Adrenal gland (tissue), 12 donors: ENCODE measurements around the gene SLC15A1. TPM values are rescaled to one million over a fixed set of nuclear protein-coding genes. Genes with fewer than 3 reads are reported as not detected.

Source experiments
- DNase-seq, 7 donors: peaks; one replicate each; pipeline ENCODE4 v3.0.0-alpha.2; 2019 to 2020
- H3K27ac ChIP-seq, 5 donors: fragments of 200-600 bp; sonication (generic) in 4 of 5; 1 replicate in 3 of 5; 2 replicates in 2 of 5; pipeline versions ENCODE4 v1.5.1 to v1.8.0; 2016 to 2020; ENCODE audit warnings: mild to moderate bottlenecking in 1 of 5
- H3K27me3 ChIP-seq: fragments of 200-600 bp; 2 replicates; pipeline ENCODE4 v1.8.0; 2021
- H3K36me3 ChIP-seq, 2 donors: fragments of 200-600 bp; replicated peaks in 1 of 2; 1 replicate in 1 of 2; 2 replicates in 1 of 2; pipeline versions ENCODE4 v1.5.1 to v1.8.0; 2018 to 2022
- H3K4me1 ChIP-seq, 2 donors: fragments of 200-600 bp; replicated peaks in 1 of 2; 1 replicate in 1 of 2; 2 replicates in 1 of 2; pipeline versions ENCODE4 v1.5.1 to v1.8.0; 2018 to 2021
- H3K4me3 ChIP-seq, 4 donors: fragments of 200-600 bp; sonication (generic) in 3 of 4; one replicate each; pipeline ENCODE4 v1.5.1; 2016 to 2018
- H3K9me3 ChIP-seq, 3 donors: fragments of 200-600 bp; sonication (generic) in 1 of 3; replicated peaks in 1 of 3; 1 replicate in 2 of 3; 2 replicates in 1 of 3; pipeline versions ENCODE4 v1.5.1 to v1.8.0; 2016 to 2021
- CTCF ChIP-seq, 6 experiments: fragments of 450-650 bp in 4 of 6; fragments of 200-600 bp in 2 of 6; sonication (generic) in 1 of 6; IDR thresholded peaks; 1 replicate in 5 of 6; 2 replicates in 1 of 6; pipeline versions ENCODE4 v1.5.1 to v1.8.0; 2016 to 2021; ENCODE audit warnings: antibody characterized with exemption in 6 of 6, mild to moderate bottlenecking in 2 of 6, moderate library complexity in 1 of 6
- POLR2A ChIP-seq, 2 donors: fragments of 450-650 bp; IDR thresholded peaks; one replicate each; pipeline ENCODE4 v1.6.1; 2017; ENCODE audit warnings: antibody characterized with exemption in 2 of 2, mild to moderate bottlenecking in 2 of 2, moderate library complexity in 1 of 2
- WGBS, 4 donors: extraction: QIAGEN DNeasy Blood & Tissue Kit in 2 of 4; methylation state at CpG; one replicate each; pipeline versions ENCODE4 v1.1.5 to v1.1.7; 2013 to 2017; 5-methylcytosine and 5-hydroxymethylcytosine counted together
- intact Hi-C, 2 donors: fragments of 100-400 bp; cut with DNase I; formaldehyde crosslinking; loops; one replicate each; pipeline versions ENCODE4 v1.14.1 to v1.15.0; 2022 to 2023
- polyA plus RNA-seq, 3 donors: library from polyadenylated mRNA; stranded (reverse); fragments of 200-250 nt in 2 of 3; fragments of 350-450 nt in 1 of 3; fragmentation: Illumina TruSeq in 1 of 3; extraction: RNeasy Lipid Tissue Mini Kit (QIAGEN cat#74804) in 1 of 3; gene quantifications; one replicate each; pipeline ENCODE4 v1.2.3, GENCODE V29; 2013 to 2014
- total RNA-seq, 9 donors: library from RNA; depleted of rRNA in 4 of 9; stranded (reverse); fragments of >200 nt in 4 of 9; fragments of 120-200 nt in 1 of 9; fragmentation: NEBNext Ultra II Directional in 1 of 9; extraction: Animal tissue kit (Norgen Biotek cat#: 25700) in 1 of 9; gene quantifications; one replicate each; pipeline versions ENCODE4 v1.1.0 to v1.2.4, GENCODE V29; 2013 to 2023
- donor health status: healthy with polysubstance abuse.
- donor health status: Bipolar disorder and iron deficiency.
- donor health status: DM: yes; HTN: yes; CAD: no.
- donor health status: DM: no; HTN: no; CAD: no.
- donor health status: DM: no; HTN: no; CAD: no.
- donor health status: DM: yes; HTN: yes; CAD: no.

The SLC15A1 gene
- total and polyA plus RNA-seq, 12 donors: 0.06 to 0.17 (median 0.07) TPM; not detected in 8

- Histone ChIP-seq H3K9me3 (no peaks in the 10 kb centered on the region), H3K36me3 (no peaks in the 10 kb centered on the region), H3K4me3 (no peak overlapping the region), H3K4me1 (no peaks in the 10 kb centered on the region), H3K27me3 (no peaks in the 10 kb centered on the region), H3K27ac (no peak overlapping the region)
- TF ChIP-seq CTCF (IDR thresholded peaks at IDR 0.05): no peak
- no peak for TF ChIP-seq POLR2A (IDR thresholded peaks at IDR 0.05)
- intact Hi-C loops: no loop called here
- WGBS, 4 donors: 83 to 92% (median 90%) methylated on average over 15 to 16 of the region's 16 CpGs
- DNase-seq: no peak
Observed at GRCh38 chr13:98771838-98772611, 19.6 kb upstream of the SLC15A1 start.

- Histone ChIP-seq H3K27me3 (no peaks in the 10 kb centered on the region), H3K4me1 (no peaks in the 10 kb centered on the region), H3K9me3 (no peaks in the 10 kb centered on the region), H3K4me3 (no peak overlapping the region), H3K36me3 (no peaks in the 10 kb centered on the region), H3K27ac (no peak overlapping the region)
- no peak for DNase-seq
- WGBS, 4 donors: 76 to 91% (median 83%) methylated on average over 6 to 7 of the region's 7 CpGs
- intact Hi-C loops: no loop called here
- TF ChIP-seq POLR2A (IDR thresholded peaks at IDR 0.05) (no peak), CTCF (IDR thresholded peaks at IDR 0.05) (no peak)
Observed at GRCh38 chr13:98769736-98770135, 17.3 kb upstream of the SLC15A1 start.

GRCh38 chr13:98768522-98768921, 16.1 kb upstream of the SLC15A1 start:
- Histone ChIP-seq H3K9me3 (no peaks in the 10 kb centered on the region), H3K36me3 (no peaks in the 10 kb centered on the region), H3K27me3 (no peaks in the 10 kb centered on the region), H3K4me1 (no peaks in the 10 kb centered on the region), H3K4me3 (no peak overlapping the region), H3K27ac (no peak overlapping the region)
- TF ChIP-seq POLR2A (IDR thresholded peaks at IDR 0.05) (no peak), CTCF (IDR thresholded peaks at IDR 0.05) (no peak)
- 64 to 80% (median 67%) methylated on average over 4 of the region's 4 CpGs for WGBS, 4 donors
- no peak for DNase-seq
- intact Hi-C loops: no loop called here

DNA sequence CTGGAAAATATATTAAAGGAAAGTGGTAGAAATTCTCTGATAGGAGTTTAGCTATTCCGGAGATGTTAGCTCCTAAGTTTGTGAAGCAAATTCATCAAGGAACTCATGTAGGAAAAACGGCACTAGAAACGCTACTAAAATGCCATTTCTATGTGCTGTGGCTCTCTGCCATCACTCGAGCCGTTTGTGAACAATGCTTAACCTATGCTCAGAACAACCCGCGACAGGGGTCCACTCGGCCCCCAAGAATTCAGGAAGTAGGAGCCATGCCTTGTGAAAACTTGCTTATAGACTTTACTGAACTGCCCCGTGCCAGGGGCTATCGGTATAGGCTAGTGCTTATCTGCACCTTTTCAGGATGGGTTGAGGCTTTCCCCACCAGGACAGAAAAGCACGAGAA, 14.2 kb upstream of the SLC15A1 start:
- H3K4me3 ChIP-seq: no peak overlapping the region
- H3K27ac ChIP-seq: no peak overlapping the region
- intact Hi-C loops: no loop called here
- 69 to 75% (median 74%) methylated on average over 11 of the region's 11 CpGs for whole genome bisulfite sequencing, 4 donors
- no peak for DNase-seq
- H3K36me3 ChIP-seq: no peaks in the 10 kb centered on the region
- H3K9me3 ChIP-seq: no peaks in the 10 kb centered on the region
- TF ChIP-seq CTCF (IDR thresholded peaks at IDR 0.05) (no peak), POLR2A (IDR thresholded peaks at IDR 0.05) (no peak)
- H3K27me3 ChIP-seq: no peaks in the 10 kb centered on the region
- no peaks in the 10 kb centered on the region for H3K4me1 ChIP-seq
